Vagina (tissue), 2 donors: Measurements from ENCODE around the gene STK39. TPM values are rescaled to one million over a fixed set of nuclear protein-coding genes. Genes with fewer than 3 reads are reported as not detected.

Experiments used
- DNase-seq, 2 donors: peaks; one replicate each; pipeline ENCODE4 v3.0.0-alpha.2; 2017; ENCODE audit errors: extremely low spot score in 2 of 2
- H3K27ac ChIP-seq: fragments of 200-600 bp; sonication (generic); one replicate; pipeline ENCODE4 v1.5.1; 2019
- H3K27me3 ChIP-seq: fragments of 200-600 bp; sonication (generic); one replicate; pipeline ENCODE4 v1.5.1; 2019
- H3K36me3 ChIP-seq, 2 donors: fragments of 200-600 bp; sonication (generic); one replicate each; pipeline ENCODE4 v1.5.1; 2017 to 2019
- H3K4me1 ChIP-seq: fragments of 200-600 bp; sonication (generic); one replicate; pipeline ENCODE4 v1.5.1; 2019
- H3K4me3 ChIP-seq, 2 donors: fragments of 200-600 bp; sonication (generic); 1 replicate in 1 of 2; 2 replicates in 1 of 2; pipeline ENCODE4 v1.5.1; 2016 to 2019
- H3K9me3 ChIP-seq: fragments of 200-600 bp; sonication (generic); one replicate; pipeline ENCODE4 v1.5.1; 2019
- POLR2A ChIP-seq, 2 donors: fragments of 450-650 bp; IDR thresholded peaks; one replicate each; pipeline ENCODE4 v1.6.1; 2017; ENCODE audit warnings: antibody characterized with exemption in 2 of 2, mild to moderate bottlenecking in 2 of 2, moderate library complexity in 2 of 2
- POLR2AphosphoS5 ChIP-seq, 2 donors: sonication (generic); formaldehyde crosslinking; IDR thresholded peaks; one replicate each; pipeline ENCODE4 v1.9.0; 2017; ENCODE audit warnings: antibody characterized with exemption in 2 of 2, mild to moderate bottlenecking in 2 of 2, low read depth in 1 of 2; ENCODE audit not compliant: insufficient read depth in 1 of 2
- intact Hi-C: fragments of 100-400 bp; cut with DNase I; formaldehyde crosslinking; loops from one replicate; pipeline ENCODE4 v1.15.1; 2023
- total RNA-seq: library from RNA; depleted of rRNA; stranded (reverse); fragments of >200 nt; gene quantifications from one replicate; pipeline ENCODE4 v1.2.3, GENCODE V29; 2016
- TF ChIP-seq, protein P1 (sequence below), 3 experiments: fragments of 450-650 bp in 2 of 3; fragments of 200-600 bp in 1 of 3; sonication (generic) in 1 of 3; IDR thresholded peaks; one replicate each; pipeline ENCODE4 v1.5.1; 2017 to 2019; ENCODE audit warnings: antibody characterized with exemption in 3 of 3, mild to moderate bottlenecking in 2 of 3, moderate library complexity in 2 of 3

The STK39 gene
- total RNA-seq, 1 donor from 2014 or later = 15.5 TPM

GRCh38 chr2:167957662-167958061, 289.7 kb downstream of the STK39 start:
- H3K36me3 ChIP-seq = no peaks in the 10 kb centered on the region
- H3K9me3 ChIP-seq = no peaks in the 10 kb centered on the region
- TF ChIP-seq POLR2A (IDR thresholded peaks at IDR 0.05) (no peak), POLR2AphosphoS5 (IDR thresholded peaks at IDR 0.05; ENCODE audit: insufficient read depth in 1 of 2, low read depth in 1 of 2) (no peak)
- TF ChIP-seq, protein P1, sequence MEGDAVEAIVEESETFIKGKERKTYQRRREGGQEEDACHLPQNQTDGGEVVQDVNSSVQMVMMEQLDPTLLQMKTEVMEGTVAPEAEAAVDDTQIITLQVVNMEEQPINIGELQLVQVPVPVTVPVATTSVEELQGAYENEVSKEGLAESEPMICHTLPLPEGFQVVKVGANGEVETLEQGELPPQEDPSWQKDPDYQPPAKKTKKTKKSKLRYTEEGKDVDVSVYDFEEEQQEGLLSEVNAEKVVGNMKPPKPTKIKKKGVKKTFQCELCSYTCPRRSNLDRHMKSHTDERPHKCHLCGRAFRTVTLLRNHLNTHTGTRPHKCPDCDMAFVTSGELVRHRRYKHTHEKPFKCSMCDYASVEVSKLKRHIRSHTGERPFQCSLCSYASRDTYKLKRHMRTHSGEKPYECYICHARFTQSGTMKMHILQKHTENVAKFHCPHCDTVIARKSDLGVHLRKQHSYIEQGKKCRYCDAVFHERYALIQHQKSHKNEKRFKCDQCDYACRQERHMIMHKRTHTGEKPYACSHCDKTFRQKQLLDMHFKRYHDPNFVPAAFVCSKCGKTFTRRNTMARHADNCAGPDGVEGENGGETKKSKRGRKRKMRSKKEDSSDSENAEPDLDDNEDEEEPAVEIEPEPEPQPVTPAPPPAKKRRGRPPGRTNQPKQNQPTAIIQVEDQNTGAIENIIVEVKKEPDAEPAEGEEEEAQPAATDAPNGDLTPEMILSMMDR (IDR thresholded peaks at IDR 0.05) = no peak
- H3K27me3 ChIP-seq = no peaks in the 10 kb centered on the region
- no peak for DNase-seq
- H3K27ac ChIP-seq = no peak overlapping the region
- H3K4me3 ChIP-seq = no peak overlapping the region
- H3K4me1 ChIP-seq = no peaks in the 10 kb centered on the region
- intact Hi-C loops = no loop called here

GRCh38 chr2:167955264-167955906, 292.0 kb downstream of the STK39 start:
- H3K27ac ChIP-seq = no peak overlapping the region
- TF ChIP-seq, protein P1 (IDR thresholded peaks at IDR 0.05) = no peak
- TF ChIP-seq POLR2AphosphoS5 (IDR thresholded peaks at IDR 0.05; ENCODE audit: insufficient read depth in 1 of 2, low read depth in 1 of 2) (no peak), POLR2A (IDR thresholded peaks at IDR 0.05) (no peak)
- H3K27me3 ChIP-seq = no peaks in the 10 kb centered on the region
- no peak overlapping the region for H3K4me3 ChIP-seq
- DNase-seq = no peak
- H3K36me3 ChIP-seq = no peaks in the 10 kb centered on the region
- H3K4me1 ChIP-seq = no peaks in the 10 kb centered on the region
- H3K9me3 ChIP-seq = no peaks in the 10 kb centered on the region
- intact Hi-C loops = no loop called here

GRCh38 chr2:167954495-167954894, 292.9 kb downstream of the STK39 start:
- Histone ChIP-seq H3K36me3 (no peaks in the 10 kb centered on the region), H3K4me1 (no peaks in the 10 kb centered on the region), H3K9me3 (no peaks in the 10 kb centered on the region), H3K27ac (no peak overlapping the region), H3K4me3 (no peak overlapping the region), H3K27me3 (no peaks in the 10 kb centered on the region)
- TF ChIP-seq POLR2AphosphoS5 (IDR thresholded peaks at IDR 0.05; ENCODE audit: insufficient read depth in 1 of 2, low read depth in 1 of 2) = no peak
- TF ChIP-seq POLR2A (IDR thresholded peaks at IDR 0.05) = no peak
- TF ChIP-seq, protein P1 (IDR thresholded peaks at IDR 0.05) = no peak
- intact Hi-C loops = no loop called here
- no peak for DNase-seq

- intact Hi-C loops = no loop called here
- H3K36me3 ChIP-seq = no peaks in the 10 kb centered on the region
- H3K4me3 ChIP-seq = no peak overlapping the region
- no peaks in the 10 kb centered on the region for H3K27me3 ChIP-seq
- H3K27ac ChIP-seq = no peak overlapping the region
- TF ChIP-seq POLR2A (IDR thresholded peaks at IDR 0.05) (no peak), POLR2AphosphoS5 (IDR thresholded peaks at IDR 0.05; ENCODE audit: insufficient read depth in 1 of 2, low read depth in 1 of 2) (no peak)
- TF ChIP-seq, protein P1 (IDR thresholded peaks at IDR 0.05) = no peak
- H3K9me3 ChIP-seq = no peaks in the 10 kb centered on the region
- no peak for DNase-seq
- H3K4me1 ChIP-seq = no peaks in the 10 kb centered on the region
Observed at GRCh38 chr2:167953776-167954175, 293.6 kb downstream of the STK39 start.

DNA sequence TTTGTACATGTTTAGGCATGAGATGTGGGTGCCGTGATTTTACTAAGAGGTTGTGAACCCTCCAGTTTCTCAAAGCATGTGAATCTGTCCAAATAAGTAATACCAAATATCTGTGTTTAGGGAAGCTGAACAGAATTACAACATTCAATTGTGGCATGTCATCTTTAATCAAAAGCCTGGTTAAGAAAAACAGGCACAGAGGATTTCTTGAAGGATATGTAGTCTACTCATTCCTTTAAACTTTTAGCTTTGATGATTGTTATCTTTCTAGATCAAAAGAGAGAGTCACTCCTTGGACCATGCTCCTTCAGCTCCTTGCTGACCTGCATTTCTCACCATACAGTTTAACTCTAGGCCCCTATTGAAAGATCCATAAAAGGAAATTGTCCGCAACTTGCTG, 296.8 kb downstream of the STK39 start:
- no peaks in the 10 kb centered on the region for H3K36me3 ChIP-seq
- H3K9me3 ChIP-seq = no peaks in the 10 kb centered on the region
- H3K27me3 ChIP-seq = no peaks in the 10 kb centered on the region
- intact Hi-C loops = no loop called here
- no peak for DNase-seq
- no peaks in the 10 kb centered on the region for H3K4me1 ChIP-seq
- TF ChIP-seq POLR2A (IDR thresholded peaks at IDR 0.05) (no peak), POLR2AphosphoS5 (IDR thresholded peaks at IDR 0.05; ENCODE audit: insufficient read depth in 1 of 2, low read depth in 1 of 2) (no peak)
- TF ChIP-seq, protein P1 (IDR thresholded peaks at IDR 0.05) = no peak
- H3K27ac ChIP-seq = no peak overlapping the region
- H3K4me3 ChIP-seq = no peak overlapping the region
